NCI-H82 treated with DMSO at 0.1 percent for 48 hours (cell line): ENCODE measurements around the gene ASXL1.
"Not testable (repeated sequence)": the region's sequence is repeated elsewhere in the genome, so short reads cannot be mapped to it uniquely, and the experiment has no call there.

Source experiments
- DNase-seq: peaks from one replicate; lab custom pipeline; 2025; ENCODE audit not compliant: unreplicated experiment; lab: John Stamatoyannopoulos, UW

The ASXL1 gene

DNA sequence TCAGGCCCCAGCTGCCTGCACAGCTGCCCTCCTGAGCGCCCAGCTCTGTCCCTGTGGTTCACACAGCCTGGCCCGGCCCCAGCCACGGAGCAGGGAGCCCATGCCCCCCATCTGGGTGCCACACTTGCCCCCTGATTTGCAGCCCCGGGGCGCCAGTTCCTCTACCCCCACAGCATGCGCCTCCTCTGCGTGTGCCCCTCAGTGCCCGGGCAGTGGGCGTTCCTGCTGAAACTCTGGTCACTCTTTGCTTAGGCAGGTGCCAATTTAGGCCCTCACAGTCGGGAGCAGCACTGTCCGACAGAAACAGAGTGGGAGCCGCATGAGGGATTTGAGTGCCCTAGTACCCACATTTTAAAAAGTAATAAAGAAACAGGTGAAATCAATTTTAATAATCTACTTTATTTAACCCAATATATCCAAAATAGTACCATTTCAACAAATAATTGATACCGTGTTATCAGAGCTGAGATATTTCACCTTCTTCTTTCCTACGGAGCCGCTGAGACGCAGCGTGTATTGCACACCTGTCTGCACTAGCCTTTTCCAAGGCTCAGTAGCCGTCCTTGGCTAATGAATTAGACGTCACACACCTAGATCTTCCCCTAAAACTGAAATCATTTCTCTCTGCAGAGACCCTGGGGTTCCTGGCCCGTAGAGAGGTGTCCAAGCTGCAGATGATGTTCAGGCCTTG lies 106.4 kb downstream of the ASXL1 start:
- no peak for DNase-seq

DNA sequence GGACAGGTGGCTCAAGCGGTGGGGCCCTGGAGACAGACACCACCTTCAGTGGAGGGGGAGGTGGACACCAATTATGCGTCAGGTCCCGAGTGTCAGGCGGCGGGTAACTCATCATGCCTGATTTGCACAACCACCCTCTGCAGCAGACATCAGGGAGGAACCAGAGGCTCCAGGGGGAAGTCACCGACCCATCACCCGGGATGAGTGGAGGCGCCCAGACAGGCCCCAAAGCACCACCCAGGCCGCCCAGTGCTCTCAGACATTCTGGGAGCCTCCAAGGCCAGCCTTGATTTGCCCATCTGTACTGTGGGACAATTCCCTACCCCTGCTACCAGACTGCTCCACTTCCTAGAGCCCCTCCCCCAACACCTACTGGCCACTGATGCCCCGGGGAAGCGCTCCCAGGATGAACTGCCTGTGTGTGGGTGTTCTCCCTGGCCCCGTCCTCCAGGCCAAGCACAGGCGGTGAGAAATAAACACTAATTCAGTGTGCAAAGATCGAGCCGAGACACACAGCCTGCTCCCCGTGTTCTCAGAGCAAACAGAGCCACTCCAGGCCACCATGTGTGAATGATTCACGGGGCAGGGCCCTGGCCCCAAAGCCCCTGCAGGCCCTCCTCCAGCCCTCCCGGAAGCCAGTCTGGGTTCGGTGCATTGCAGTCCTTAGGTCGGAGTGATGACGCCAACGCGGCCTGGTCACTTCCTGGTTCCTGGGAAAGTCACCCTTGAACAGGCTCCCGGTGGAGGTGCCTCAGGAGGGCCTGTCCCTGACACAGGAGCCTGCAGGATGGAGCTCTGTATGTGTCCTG lies 107.2 kb downstream of the ASXL1 start:
- DNase-seq = no peak

DNA sequence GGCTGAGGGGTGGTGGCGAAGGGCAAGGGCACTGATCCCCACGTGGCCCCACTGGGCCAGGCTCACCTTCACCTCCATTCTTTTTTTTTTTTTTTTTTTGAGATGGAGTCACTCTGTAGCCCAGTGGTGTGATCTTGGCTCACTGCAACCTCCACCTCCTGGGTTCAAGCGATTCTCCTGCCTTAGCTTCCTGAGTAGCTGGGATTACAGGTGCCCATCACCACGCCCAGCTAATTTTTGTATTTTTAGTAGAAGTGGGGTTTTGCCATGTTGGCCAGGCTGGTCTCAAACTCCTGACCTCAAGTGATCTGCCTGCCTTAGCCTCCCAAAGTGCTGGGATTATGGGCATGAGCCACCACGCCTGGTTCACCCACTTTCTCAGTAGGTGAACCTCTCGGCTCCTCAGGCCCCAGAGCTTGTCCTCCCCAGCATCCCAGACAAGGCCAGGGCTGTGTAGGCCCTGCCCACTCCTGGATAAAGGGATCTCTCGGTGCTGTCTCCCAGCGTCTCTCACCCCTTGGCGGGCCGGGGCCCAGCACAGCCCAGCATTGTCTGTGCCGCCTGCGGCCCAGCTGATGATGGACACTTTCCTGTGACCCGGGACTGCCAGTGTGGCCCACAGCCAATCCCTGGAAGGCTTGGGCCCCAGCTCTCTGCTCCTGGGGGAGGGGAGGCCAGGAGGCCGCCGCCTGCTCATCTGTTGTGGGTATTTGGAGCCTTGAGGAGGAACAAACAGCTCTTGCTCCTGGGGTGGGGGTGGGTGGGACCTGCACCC lies 108.0 kb downstream of the ASXL1 start:
- not testable (repeated sequence) for DNase-seq

DNA sequence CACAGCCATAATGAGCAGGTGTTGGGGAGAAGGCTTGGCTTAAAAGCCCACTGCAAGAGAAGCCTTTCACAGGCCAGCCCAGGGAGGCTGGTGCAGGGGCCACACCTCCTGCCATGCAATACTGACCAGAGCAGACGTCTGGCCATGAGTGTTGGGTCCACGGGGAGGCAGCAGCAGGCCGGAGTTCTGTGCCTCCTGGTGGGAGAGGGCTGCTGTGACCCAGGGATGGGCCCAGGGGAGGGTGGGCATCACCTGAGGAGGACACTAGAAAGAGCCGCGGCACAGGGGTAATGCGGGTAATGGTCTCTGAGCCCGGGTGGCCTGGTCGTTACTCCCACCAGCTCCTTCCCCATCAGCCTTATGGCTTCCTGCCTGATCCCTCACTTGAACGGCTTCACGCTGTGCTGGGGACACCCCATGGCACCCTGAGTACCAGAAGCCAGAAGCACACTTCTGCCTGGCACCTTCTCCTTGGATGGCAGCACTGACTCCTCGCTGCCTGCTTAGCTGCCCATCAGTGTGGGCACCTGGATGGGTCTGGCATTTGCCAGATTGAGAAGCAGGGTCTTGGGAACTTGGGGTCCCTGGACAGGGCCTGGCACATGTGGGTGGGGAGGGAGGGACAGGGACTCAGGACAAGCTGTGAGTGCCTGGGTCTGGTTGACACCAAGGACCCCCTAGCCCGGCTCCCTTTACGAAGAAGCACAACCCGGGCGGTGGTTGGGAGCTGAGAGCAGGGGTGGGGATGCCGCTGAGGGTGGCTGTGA lies 108.8 kb downstream of the ASXL1 start:
- DNase-seq = no peak

DNA sequence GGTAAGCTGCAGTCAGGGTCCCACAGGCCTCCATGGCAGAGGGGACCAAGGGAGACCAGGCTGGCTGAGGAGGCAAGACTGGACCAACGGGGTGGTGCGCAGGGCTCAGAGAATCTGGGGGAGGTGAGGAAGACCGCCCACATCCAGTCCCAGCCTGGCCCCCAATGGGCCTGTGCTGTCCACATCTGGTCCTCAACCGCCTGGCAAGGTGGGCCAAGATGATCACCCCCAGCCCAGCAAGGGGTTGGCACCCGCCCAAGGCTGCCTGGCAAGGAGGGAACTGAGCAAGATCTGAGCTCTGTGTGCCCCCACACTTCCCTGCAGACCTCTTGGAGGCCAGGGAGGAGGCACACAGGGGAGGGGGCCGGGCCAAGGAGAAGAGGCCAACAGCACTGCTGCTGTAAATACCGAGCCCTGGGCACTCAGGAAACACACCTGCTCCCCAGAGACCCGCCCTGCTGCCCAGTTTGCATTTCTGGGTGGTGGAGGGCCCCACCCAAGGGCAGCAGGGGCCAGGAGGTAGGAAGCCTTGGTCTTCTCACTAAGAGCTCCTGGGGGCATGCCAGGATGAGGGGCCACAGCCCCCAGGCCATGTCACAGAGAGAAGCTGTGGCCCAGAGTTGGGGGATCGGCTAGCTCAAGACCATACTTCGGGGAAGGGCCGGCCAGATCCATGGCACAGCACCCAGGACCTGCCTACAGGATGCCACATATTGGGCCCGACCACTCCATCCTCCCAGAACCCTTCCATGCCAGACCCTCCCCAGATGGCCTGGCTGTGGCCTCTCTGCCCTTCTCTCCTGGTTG lies 109.6 kb downstream of the ASXL1 start:
- DNase-seq = no peak

DNA sequence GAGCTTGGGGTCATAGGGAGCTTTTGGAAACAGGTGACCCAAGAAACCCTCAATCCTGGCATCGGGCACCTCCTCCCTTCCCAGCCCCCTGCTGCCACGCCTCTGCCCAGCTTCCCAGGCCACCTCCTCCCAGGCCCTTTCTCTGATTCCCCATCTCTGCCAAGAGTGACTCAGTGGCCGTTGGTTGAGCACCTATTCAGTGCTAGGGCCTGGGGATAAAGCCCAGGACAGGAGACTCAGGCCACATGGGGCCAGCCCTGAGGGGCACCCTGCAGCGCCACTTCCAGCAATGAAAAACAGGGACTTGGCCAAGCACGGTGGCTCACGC lies 110.1 kb downstream of the ASXL1 start:
- no peak for DNase-seq

DNA sequence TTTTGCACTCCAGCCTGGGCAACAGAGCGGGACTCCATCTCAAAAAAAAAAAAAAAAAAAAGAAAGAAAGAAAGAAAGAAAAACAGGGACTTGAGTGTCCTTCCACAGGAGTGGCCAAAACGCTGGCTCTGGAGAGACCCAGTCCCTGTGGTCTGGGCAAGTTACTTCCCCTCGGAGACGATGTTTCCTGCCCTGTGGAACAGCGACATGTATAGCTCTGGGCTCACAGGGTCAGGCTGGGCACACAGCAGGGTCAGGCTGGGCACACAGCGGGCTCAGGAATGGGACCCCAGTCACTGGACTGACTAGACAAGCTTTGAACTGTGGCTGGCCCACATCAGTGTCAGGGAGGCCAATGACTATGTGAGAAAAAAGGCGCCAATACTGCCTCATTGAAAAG lies 110.7 kb downstream of the ASXL1 start:
- no peak for DNase-seq

DNA sequence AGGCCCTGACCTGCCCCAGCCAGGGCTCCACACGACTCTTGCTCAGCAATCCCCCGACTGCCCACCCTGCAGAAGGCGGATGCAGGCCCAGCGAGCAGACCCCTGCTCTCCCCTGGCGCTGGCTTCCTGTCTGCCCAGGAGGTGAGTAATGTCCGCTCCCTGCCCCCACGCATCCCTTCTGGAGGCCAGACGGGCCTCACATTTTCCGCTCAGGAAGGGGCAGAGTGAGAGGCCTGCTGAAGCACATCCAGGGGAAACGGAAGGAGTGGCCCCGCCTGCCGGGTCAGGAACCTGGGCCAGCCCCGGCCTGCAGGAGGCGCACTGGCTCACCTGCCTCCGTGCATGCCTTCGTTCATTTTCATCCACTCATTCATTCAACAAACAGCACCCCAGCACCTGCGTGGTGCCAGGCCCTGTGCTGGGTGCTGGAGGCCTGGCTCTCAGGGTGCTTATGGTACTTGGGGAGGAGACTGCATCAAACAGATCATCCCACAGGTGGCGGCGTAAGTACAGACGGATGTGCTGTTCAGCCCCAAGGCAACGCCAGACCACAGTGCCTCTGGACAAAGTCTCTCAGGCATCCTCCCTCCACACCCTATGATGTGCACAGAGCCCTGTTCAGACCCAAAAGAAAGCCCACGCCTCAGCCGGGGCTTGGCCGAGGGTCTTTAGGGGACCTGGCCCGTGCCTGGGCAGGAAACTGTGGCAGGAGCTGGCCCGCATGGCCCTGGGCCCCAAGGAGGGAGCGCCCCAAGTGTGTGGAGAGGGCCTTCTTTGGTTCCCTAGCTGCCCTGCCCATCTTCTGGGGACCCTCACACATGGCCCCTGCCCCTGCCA lies 112.1 kb downstream of the ASXL1 start:
- peak; percentile 20 for DNase-seq

DNA sequence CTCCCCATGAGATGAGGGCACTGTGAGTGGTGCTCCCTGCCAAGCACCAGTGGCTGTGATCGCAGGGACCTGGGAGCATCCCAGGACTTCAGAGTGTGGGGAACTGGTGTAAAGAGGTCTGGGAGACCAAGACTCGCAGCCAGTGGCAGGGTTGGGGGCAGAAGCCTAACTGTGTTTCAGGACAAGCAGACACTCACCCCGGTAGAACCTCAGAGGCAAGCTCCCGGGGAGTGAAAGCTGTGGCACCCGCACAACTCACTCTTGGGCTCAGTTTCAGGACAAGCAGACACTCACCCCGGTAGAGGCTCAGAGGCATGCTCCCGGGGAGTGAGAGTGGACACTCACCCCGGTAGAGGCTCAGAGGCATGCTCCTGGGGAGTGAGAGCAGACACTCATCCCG lies 112.8 kb downstream of the ASXL1 start:
- DNase-seq = no peak

DNA sequence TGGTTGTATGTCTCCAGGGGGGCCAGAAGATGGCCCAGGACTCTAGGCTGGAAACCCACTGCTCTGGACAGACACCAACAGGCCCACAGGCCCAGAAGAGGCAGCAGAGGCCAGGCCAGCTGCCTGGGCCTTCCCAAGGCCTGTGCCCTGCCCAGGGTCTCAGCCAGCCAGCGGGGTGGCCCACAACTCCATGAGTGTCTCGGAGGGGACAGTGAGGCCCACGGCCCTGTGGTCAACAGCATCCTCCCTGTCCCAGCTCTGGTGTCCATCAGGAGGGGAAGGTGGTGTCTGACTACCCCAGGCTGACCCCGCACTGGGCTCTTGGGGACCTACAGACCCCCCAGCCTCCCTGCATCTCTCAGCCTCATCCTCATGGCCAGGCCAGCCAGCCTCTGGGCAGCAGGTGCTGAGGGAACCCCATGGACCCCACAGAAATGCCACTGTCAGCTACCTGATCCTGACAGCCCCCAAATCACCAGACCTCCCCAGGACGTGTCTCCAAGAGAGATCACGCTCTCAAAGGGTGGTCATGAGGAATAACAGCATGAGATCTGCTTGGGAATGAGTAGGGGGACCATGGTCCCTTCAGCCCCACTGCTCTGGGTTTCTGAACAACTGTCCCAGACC lies 114.6 kb downstream of the ASXL1 start:
- DNase-seq = no peak

DNA sequence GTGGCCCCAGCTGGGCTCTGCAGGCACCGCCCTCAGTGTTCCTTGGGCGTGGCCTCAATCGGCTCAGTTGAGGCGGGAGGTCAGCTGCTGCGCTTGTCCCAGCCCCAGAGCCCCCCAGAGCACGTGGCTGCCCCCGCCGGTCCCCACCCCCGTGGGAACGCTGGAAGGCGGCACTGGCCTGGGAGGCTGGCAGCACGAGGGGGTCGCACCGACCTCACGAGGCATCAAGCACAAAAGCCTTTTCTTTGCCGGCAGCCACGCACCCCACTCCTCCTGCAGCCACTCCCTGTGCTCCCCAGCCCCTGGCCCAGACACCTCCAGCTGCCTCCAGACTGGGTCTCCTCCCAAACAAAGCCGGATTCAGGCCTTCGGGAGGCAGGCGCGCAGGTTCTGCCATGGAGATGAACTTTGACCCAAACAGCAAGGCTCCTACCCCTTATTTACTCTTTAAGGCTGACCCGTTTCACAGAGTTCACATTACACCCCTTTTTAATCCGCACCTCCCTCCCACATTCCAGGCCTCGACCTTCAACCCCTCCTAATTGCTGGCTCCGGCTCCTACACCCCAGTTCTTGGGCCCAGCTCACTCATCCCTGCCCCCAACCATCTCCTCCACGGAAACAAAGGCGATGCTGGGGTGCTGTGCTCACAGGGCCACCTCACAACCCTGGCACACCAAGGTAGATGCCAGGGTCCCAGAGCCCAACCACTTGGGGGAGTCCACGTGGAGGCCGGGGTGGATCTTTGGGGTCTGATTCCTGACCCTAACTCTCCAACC lies 115.3 kb downstream of the ASXL1 start:
- DNase-seq = no peak

DNA sequence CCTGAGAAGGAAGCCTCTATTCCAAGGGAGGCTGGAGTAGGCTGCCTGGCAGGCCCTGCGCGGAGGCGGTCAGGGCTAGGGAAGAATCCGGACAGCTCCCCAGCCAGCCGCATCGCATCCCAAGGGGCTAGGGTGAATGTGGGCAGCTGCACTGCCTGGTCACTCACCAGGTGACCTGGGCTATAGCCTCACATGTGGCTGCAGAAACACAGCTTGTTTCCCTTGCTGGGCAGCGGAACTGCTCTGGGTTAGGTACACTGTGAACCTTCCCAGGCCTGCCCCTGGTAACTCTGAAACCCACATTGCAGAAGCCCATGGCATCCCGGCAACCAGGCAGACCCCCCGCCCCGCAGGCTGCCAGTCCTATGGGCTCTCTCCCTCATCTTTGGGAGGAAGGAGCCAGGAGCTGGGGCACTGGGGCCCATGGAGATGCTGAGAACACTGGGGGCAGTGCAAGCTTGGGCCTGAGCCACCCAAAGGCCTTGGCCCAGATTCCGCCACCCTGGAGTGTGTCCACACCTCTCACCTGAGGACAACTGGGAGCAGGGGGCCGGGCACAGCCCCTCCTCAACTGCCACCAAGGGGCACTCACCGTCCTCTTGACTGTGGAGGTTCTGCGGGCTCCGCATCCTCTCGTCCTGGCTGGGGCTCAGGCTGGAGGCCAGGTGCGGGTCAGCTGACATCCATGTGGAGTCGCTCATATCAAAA lies 116.0 kb downstream of the ASXL1 start:
- DNase-seq = no peak

DNA sequence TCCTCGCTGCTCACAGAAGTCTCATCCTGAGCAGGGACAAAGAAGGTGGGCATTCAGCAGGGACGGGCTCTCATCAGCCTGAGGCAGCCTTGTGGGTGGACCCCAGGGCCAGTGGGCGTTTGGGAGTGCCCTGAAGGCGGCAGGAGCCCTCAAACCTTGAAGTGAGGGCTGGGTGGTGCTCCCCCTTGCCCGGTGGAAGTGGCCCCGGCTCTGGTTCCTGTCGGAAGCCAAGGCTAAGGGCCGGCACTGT lies 116.5 kb downstream of the ASXL1 start:
- DNase-seq = no peak

DNA sequence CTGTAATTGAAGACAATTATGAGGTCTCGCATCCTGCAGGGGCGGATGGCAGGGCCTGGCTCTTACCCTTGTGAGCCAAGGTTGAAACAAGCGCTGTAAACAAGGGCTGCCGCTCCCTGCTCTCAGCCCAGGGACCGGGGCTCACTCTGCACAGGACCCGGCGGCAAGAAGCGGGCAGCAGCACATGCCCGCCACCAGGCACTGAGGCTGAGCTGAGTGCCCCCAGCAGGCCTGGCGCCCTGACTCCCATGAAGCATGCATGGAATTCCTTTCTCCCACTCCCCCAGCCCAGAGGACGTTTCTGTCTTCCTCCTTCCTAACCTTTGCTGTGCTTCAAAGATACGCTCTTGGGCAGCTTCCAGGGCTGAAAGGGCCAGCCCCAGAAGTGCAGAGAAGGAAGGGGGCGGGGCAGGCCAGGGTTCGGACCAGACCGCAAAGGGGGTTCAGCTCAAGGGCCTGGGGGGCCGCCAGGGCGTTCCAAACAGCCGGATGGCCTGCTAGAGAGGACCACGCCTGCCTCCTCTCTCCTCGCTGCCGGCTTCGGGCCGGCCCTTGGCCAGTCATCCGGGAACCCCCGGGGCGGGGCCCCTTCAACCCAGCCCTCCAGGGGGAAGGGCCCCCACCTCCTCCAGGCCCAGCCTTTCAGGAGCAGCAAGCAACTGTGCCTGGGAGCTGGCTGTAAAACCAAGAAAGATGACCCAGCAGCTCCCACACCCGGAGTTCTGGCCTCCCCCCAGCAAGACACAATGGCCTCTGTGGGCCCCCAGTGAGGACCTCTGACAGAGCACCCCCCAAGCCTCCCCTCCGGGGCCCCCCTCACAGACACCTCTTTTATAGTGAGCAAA lies 117.1 kb downstream of the ASXL1 start:
- DNase-seq = no peak

DNA sequence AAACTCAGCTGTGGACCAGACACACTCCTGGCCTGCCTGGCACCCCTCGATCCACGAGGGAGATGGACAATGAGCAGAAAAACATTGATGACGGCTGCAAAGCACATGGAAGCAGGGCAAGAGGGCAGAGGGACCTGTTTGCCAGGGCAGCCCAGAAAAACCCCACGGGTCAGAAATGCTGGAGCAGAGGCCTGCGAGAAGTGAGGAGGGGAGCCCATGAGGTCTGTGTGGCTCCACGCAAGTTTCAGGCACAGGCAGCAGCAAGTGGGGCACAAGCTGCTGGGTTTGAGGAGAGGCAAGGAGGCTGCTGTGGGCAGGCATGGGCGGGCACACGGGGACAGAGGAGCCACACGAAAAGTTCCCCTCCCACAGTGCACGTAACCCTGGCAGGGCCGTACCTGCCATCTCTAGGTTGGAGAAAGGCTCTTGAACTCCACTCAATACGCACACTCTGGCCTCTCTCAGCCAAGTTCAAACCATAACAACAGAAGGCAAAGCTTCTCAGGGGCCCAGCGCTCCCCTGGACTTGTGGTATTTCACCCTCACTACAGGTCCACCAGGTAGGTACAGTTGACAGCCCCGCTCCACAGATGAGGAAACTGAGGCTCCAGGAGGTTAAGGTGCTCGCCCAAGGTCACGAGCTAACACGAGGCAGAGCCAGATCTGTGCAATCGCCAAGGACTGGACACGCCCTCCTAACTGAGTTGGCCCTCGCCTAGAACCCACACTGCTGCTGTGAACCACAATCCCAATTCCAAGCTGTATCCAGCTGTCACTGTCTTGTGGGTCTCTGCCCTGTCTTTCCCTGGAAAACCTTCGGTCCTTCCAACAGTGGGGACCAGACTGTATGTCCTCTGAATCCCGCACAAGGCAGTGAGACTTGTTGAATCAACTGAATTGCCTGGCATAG lies 118.8 kb downstream of the ASXL1 start:
- DNase-seq = no peak
